Measurements from ENCODE around the gene CFAP298.

DNA sequence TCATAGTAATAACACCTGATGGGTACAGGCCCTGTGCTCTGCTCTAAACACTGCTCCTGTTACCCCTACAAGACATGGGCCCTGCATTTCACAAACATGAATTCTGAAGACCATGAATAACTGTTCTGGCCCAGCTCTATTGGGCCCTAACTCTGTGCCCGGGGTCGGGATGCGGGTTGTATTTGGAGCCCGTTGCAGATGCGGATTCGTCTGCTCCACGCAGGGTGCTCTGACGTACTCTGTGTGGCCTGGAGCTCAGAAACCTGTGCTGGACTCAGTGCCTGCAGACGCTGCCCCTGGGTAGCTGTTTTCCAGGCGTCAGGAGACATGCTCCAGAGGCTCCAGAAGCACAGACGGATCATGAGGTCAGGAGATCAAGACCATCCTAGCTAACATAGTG, 16.7 kb downstream of the CFAP298 start:
- TF ChIP-seq CTCF (IDR thresholded peaks at IDR 0.05) (no peak), POLR2A (IDR thresholded peaks at IDR 0.05) (no peak), POLR2AphosphoS5 (IDR thresholded peaks at IDR 0.05) (no peak), EP300 (IDR thresholded peaks at IDR 0.05) (no peak)
